ENCODE data around the gene DNAJB7. TPM values are rescaled to one million over a fixed set of nuclear protein-coding genes. Genes with fewer than 3 reads are reported as not detected.

Gene DNAJB7
- total and polyA plus RNA-seq, 2 of the 13 experiments (the other 11 are each of a cell fraction or from before 2014, with no cell fraction given) = not detected

DNA sequence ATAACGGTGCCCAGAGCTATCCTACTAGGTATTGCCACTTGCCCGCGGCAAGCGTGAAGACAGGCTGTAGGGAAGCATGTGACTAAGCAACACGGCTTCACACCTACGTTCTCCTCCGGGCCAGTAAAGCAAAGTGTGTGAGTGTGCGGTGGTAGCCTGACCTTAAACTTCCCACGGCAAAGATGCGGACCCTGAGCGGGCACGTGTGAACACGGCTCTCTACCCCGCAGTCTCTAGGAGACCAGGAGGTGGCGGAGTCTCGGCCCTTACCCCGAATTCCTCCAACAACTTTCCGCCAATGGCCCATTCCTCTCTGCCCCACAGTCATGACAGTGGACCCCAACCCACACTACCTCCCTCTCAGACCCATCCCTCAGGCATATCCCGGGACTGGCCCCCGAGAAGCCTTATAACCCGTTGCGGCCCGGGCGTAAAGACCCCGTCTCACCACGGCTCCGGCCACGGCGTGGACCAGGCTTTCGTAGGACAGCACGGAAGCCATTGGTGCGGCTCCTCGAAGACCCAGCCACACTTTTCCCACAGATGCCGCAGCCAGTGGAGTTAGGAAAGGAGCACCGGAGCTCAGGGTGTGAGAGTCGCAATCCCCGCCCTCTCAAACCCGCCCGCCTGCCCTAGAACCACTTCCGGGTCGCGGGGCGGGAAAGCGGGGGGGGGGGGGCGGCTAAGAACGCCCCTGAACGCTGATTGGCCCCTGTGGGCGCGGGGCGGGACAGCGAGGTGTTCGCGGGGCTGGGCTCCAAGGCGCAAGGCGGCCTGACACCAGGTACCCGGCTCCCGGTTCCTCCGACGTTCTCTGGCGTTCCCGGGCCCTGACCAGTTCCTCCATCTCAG is 42.9 kb downstream of the DNAJB7 start, which contains the start of gene SLC25A17 (continued):
- TF ChIP-seq, protein P1, sequence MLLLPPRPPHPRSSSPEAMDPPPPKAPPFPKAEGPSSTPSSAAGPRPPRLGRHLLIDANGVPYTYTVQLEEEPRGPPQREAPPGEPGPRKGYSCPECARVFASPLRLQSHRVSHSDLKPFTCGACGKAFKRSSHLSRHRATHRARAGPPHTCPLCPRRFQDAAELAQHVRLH (CRISPR knock-in tag; IDR thresholded peaks at IDR 0.05; ENCODE audit: borderline replicate concordance, low read depth) = no peak; the same call in 1 of the 2 replicates
- TF ChIP-seq ATAD3A (CRISPR knock-in tag; IDR thresholded peaks at IDR 0.05) (no peak), ZNF768 (CRISPR knock-in tag; IDR thresholded peaks at IDR 0.05) (peak; percentile 35; the same call in 1 of the 2 replicates), NFKB2 (CRISPR knock-in tag; IDR thresholded peaks at IDR 0.05; ENCODE audit: borderline replicate concordance) (peak; percentile 19; the same call in 1 of the 2 replicates), SALL1 (CRISPR knock-in tag; IDR thresholded peaks at IDR 0.05) (peak; percentile 64), ZFY (CRISPR knock-in tag; IDR thresholded peaks at IDR 0.05) (peak; percentile 65), KAT7 (CRISPR knock-in tag; IDR thresholded peaks at IDR 0.05; ENCODE audit: borderline replicate concordance) (peak; percentile 46; the same call in 1 of the 2 replicates), SAP130 (CRISPR knock-in tag; IDR thresholded peaks at IDR 0.05; ENCODE audit: low read depth) (peak; percentile 92), POLR2A (IDR thresholded peaks at IDR 0.05; ENCODE audit: insufficient read depth in 1 of 2, low read depth in 2 of 2, low read length in 2 of 2) (peak; percentile 25 to 76; a peak in 3 of 4 replicates), ZNF670 (CRISPR knock-in tag; IDR thresholded peaks at IDR 0.05; ENCODE audit: borderline replicate concordance) (no peak), ZNF605 (CRISPR knock-in tag; IDR thresholded peaks at IDR 0.05) (no peak), BRCA1 (CRISPR knock-in tag; IDR thresholded peaks at IDR 0.05) (no peak)
- TF ChIP-seq, protein P2, sequence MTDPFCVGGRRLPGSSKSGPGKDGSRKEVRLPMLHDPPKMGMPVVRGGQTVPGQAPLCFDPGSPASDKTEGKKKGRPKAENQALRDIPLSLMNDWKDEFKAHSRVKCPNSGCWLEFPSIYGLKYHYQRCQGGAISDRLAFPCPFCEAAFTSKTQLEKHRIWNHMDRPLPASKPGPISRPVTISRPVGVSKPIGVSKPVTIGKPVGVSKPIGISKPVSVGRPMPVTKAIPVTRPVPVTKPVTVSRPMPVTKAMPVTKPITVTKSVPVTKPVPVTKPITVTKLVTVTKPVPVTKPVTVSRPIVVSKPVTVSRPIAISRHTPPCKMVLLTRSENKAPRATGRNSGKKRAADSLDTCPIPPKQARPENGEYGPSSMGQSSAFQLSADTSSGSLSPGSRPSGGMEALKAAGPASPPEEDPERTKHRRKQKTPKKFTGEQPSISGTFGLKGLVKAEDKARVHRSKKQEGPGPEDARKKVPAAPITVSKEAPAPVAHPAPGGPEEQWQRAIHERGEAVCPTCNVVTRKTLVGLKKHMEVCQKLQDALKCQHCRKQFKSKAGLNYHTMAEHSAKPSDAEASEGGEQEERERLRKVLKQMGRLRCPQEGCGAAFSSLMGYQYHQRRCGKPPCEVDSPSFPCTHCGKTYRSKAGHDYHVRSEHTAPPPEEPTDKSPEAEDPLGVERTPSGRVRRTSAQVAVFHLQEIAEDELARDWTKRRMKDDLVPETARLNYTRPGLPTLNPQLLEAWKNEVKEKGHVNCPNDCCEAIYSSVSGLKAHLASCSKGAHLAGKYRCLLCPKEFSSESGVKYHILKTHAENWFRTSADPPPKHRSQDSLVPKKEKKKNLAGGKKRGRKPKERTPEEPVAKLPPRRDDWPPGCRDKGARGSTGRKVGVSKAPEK (CRISPR knock-in tag; IDR thresholded peaks at IDR 0.05; ENCODE audit: borderline replicate concordance) = no peak
- TF ChIP-seq, protein P3, sequence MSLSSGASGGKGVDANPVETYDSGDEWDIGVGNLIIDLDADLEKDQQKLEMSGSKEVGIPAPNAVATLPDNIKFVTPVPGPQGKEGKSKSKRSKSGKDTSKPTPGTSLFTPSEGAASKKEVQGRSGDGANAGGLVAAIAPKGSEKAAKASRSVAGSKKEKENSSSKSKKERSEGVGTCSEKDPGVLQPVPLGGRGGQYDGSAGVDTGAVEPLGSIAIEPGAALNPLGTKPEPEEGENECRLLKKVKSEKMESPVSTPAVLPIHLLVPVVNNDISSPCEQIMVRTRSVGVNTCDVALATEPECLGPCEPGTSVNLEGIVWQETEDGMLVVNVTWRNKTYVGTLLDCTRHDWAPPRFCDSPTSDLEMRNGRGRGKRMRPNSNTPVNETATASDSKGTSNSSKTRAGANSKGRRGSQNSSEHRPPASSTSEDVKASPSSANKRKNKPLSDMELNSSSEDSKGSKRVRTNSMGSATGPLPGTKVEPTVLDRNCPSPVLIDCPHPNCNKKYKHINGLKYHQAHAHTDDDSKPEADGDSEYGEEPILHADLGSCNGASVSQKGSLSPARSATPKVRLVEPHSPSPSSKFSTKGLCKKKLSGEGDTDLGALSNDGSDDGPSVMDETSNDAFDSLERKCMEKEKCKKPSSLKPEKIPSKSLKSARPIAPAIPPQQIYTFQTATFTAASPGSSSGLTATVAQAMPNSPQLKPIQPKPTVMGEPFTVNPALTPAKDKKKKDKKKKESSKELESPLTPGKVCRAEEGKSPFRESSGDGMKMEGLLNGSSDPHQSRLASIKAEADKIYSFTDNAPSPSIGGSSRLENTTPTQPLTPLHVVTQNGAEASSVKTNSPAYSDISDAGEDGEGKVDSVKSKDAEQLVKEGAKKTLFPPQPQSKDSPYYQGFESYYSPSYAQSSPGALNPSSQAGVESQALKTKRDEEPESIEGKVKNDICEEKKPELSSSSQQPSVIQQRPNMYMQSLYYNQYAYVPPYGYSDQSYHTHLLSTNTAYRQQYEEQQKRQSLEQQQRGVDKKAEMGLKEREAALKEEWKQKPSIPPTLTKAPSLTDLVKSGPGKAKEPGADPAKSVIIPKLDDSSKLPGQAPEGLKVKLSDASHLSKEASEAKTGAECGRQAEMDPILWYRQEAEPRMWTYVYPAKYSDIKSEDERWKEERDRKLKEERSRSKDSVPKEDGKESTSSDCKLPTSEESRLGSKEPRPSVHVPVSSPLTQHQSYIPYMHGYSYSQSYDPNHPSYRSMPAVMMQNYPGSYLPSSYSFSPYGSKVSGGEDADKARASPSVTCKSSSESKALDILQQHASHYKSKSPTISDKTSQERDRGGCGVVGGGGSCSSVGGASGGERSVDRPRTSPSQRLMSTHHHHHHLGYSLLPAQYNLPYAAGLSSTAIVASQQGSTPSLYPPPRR (CRISPR knock-in tag; IDR thresholded peaks at IDR 0.05; ENCODE audit: borderline replicate concordance) = no peak
- TF ChIP-seq, protein P4, sequence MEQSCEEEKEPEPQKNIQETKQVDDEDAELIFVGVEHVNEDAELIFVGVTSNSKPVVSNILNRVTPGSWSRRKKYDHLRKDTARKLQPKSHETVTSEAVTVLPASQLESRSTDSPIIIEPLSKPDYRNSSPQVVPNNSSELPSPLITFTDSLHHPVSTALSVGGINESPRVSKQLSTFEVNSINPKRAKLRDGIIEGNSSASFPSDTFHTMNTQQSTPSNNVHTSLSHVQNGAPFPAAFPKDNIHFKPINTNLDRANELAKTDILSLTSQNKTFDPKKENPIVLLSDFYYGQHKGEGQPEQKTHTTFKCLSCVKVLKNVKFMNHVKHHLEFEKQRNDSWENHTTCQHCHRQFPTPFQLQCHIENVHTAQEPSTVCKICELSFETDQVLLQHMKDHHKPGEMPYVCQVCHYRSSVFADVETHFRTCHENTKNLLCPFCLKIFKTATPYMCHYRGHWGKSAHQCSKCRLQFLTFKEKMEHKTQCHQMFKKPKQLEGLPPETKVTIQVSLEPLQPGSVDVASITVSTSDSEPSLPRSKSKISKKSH (CRISPR knock-in tag; IDR thresholded peaks at IDR 0.05; ENCODE audit: borderline replicate concordance) = 0 out of 2 replicates have a peak, but pooled peaks have one; percentile 20
- TF ChIP-seq, protein P5, sequence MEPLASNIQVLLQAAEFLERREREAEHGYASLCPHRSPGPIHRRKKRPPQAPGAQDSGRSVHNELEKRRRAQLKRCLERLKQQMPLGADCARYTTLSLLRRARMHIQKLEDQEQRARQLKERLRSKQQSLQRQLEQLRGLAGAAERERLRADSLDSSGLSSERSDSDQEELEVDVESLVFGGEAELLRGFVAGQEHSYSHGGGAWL (CRISPR knock-in tag; IDR thresholded peaks at IDR 0.05) = no peak
- TF ChIP-seq, protein P6, sequence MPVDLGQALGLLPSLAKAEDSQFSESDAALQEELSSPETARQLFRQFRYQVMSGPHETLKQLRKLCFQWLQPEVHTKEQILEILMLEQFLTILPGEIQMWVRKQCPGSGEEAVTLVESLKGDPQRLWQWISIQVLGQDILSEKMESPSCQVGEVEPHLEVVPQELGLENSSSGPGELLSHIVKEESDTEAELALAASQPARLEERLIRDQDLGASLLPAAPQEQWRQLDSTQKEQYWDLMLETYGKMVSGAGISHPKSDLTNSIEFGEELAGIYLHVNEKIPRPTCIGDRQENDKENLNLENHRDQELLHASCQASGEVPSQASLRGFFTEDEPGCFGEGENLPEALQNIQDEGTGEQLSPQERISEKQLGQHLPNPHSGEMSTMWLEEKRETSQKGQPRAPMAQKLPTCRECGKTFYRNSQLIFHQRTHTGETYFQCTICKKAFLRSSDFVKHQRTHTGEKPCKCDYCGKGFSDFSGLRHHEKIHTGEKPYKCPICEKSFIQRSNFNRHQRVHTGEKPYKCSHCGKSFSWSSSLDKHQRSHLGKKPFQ (CRISPR knock-in tag; IDR thresholded peaks at IDR 0.05; ENCODE audit: insufficient replicate concordance) = no peak

Measured in HepG2 (cell line).